Measurements from ENCODE around the gene TUBB2B.

- TF ChIP-seq POLR2A (IDR thresholded peaks at IDR 0.05) (no peak), EP300 (IDR thresholded peaks at IDR 0.05) (no peak)
- TF ChIP-seq, protein P1, sequence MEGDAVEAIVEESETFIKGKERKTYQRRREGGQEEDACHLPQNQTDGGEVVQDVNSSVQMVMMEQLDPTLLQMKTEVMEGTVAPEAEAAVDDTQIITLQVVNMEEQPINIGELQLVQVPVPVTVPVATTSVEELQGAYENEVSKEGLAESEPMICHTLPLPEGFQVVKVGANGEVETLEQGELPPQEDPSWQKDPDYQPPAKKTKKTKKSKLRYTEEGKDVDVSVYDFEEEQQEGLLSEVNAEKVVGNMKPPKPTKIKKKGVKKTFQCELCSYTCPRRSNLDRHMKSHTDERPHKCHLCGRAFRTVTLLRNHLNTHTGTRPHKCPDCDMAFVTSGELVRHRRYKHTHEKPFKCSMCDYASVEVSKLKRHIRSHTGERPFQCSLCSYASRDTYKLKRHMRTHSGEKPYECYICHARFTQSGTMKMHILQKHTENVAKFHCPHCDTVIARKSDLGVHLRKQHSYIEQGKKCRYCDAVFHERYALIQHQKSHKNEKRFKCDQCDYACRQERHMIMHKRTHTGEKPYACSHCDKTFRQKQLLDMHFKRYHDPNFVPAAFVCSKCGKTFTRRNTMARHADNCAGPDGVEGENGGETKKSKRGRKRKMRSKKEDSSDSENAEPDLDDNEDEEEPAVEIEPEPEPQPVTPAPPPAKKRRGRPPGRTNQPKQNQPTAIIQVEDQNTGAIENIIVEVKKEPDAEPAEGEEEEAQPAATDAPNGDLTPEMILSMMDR (IDR thresholded peaks at IDR 0.05): no peak
These were observed 34.2 kb downstream of the TUBB2B start for GRCh38 chr6:3193102-3193849.

Measured in sigmoid colon (tissue), 4 donors.